ENCODE results near the gene IFFO2.

DNA sequence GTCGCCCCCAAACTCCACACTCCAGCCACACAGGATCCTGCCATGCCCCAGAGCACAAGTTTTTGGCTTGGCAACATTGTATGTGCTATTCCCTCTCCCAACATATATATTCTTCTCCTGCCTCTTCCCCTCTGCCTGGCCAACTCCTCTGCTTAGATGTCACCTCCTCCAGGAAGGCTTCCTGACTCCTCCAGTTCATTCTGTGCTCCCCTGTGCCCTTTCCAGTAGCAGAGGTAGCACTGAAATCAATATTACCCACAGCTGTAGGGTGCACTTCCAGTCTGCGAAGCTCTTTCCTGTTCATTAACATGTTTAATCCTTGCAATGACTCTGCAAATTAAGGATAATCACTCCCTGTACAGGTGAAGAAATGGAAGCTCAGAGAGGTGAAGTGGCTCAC lies 75.3 kb downstream of the IFFO2 start:
- TF ChIP-seq, protein P1, sequence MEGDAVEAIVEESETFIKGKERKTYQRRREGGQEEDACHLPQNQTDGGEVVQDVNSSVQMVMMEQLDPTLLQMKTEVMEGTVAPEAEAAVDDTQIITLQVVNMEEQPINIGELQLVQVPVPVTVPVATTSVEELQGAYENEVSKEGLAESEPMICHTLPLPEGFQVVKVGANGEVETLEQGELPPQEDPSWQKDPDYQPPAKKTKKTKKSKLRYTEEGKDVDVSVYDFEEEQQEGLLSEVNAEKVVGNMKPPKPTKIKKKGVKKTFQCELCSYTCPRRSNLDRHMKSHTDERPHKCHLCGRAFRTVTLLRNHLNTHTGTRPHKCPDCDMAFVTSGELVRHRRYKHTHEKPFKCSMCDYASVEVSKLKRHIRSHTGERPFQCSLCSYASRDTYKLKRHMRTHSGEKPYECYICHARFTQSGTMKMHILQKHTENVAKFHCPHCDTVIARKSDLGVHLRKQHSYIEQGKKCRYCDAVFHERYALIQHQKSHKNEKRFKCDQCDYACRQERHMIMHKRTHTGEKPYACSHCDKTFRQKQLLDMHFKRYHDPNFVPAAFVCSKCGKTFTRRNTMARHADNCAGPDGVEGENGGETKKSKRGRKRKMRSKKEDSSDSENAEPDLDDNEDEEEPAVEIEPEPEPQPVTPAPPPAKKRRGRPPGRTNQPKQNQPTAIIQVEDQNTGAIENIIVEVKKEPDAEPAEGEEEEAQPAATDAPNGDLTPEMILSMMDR (IDR thresholded peaks at IDR 0.05), result no peak
- TF ChIP-seq POLR2A (IDR thresholded peaks at IDR 0.05), result no peak
